ENCODE data around the gene MIOS.

MIOS gene

GRCh38 chr7:7565746-7566650 is 686 bp upstream of the MIOS start:
- Histone ChIP-seq H3K4me1 (ENCODE audit: insufficient read depth, poor library complexity, severe bottlenecking) (peaks cover 15% of the 10 kb centered on the region), H3K27me3 (ENCODE audit: insufficient read depth, poor library complexity, severe bottlenecking) (no peaks in the 10 kb centered on the region), H3K4me3 (ENCODE audit: severe bottlenecking) (peak overlapping the region; percentile 83), H3K9me3 (ENCODE audit: severe bottlenecking) (no peaks in the 10 kb centered on the region), H3K27ac (ENCODE audit: poor library complexity, severe bottlenecking) (peak overlapping the region; percentile 81), H3K36me3 (ENCODE audit: low read depth) (no peaks in the 10 kb centered on the region; the same call in 1 of the 2 replicates)
- no peak for TF ChIP-seq CTCF (IDR thresholded peaks at IDR 0.05; ENCODE audit: poor library complexity, severe bottlenecking)
- ATAC-seq (ENCODE audit: low read depth) = peak; percentile 30
- no peak for DNase-seq (ENCODE audit: low spot score)

GRCh38 chr7:7567898-7568531 is 1.3 kb downstream of the MIOS start:
- TF ChIP-seq CTCF (IDR thresholded peaks at IDR 0.05; ENCODE audit: poor library complexity, severe bottlenecking) = no peak
- ATAC-seq (ENCODE audit: low read depth) (no peak), DNase-seq (ENCODE audit: low spot score) (no peak)
- Histone ChIP-seq H3K4me3 (ENCODE audit: severe bottlenecking) (peak overlapping the region; percentile 83), H3K9me3 (ENCODE audit: severe bottlenecking) (no peaks in the 10 kb centered on the region), H3K36me3 (ENCODE audit: low read depth) (peaks cover 8% of the 10 kb centered on the region), H3K4me1 (ENCODE audit: insufficient read depth, poor library complexity, severe bottlenecking) (peaks cover 15% of the 10 kb centered on the region), H3K27ac (ENCODE audit: poor library complexity, severe bottlenecking) (peak overlapping the region; percentile 81), H3K27me3 (ENCODE audit: insufficient read depth, poor library complexity, severe bottlenecking) (no peaks in the 10 kb centered on the region)

GRCh38 chr7:7568553-7568952 is 1.9 kb downstream of the MIOS start:
- Histone ChIP-seq H3K4me3 (ENCODE audit: severe bottlenecking) (no peak overlapping the region), H3K36me3 (ENCODE audit: low read depth) (peaks cover 8% of the 10 kb centered on the region), H3K4me1 (ENCODE audit: insufficient read depth, poor library complexity, severe bottlenecking) (peaks cover 15% of the 10 kb centered on the region), H3K27ac (ENCODE audit: poor library complexity, severe bottlenecking) (no peak overlapping the region), H3K27me3 (ENCODE audit: insufficient read depth, poor library complexity, severe bottlenecking) (no peaks in the 10 kb centered on the region), H3K9me3 (ENCODE audit: severe bottlenecking) (no peaks in the 10 kb centered on the region)
- no peak for TF ChIP-seq CTCF (IDR thresholded peaks at IDR 0.05; ENCODE audit: poor library complexity, severe bottlenecking)
- no peak for ATAC-seq (ENCODE audit: low read depth)
- no peak for DNase-seq (ENCODE audit: low spot score)

- no peaks in the 10 kb centered on the region for H3K27me3 ChIP-seq (ENCODE audit: insufficient read depth, poor library complexity, severe bottlenecking)
- H3K27ac ChIP-seq (ENCODE audit: poor library complexity, severe bottlenecking) = no peak overlapping the region
- H3K4me1 ChIP-seq (ENCODE audit: insufficient read depth, poor library complexity, severe bottlenecking) = peaks cover 13% of the 10 kb centered on the region
- DNase-seq (ENCODE audit: low spot score) = no peak
- H3K4me3 ChIP-seq (ENCODE audit: severe bottlenecking) = no peak overlapping the region
- no peak for TF ChIP-seq CTCF (IDR thresholded peaks at IDR 0.05; ENCODE audit: poor library complexity, severe bottlenecking)
- no peak for ATAC-seq (ENCODE audit: low read depth)
- H3K9me3 ChIP-seq (ENCODE audit: severe bottlenecking) = no peaks in the 10 kb centered on the region
- H3K36me3 ChIP-seq (ENCODE audit: low read depth) = peaks cover 12% of the 10 kb centered on the region
Measured at GRCh38 chr7:7569081-7569527, 2.4 kb downstream of the MIOS start.
